ENCODE measurements around the gene FGD3. TPM values are rescaled to one million over a fixed set of nuclear protein-coding genes. Genes with fewer than 3 reads are reported as not detected.

Gene FGD3
- polyA plus RNA-seq, 2 of the 4 experiments (the other 2 are of a cell fraction), result 0.18 to 0.23 TPM

DNA sequence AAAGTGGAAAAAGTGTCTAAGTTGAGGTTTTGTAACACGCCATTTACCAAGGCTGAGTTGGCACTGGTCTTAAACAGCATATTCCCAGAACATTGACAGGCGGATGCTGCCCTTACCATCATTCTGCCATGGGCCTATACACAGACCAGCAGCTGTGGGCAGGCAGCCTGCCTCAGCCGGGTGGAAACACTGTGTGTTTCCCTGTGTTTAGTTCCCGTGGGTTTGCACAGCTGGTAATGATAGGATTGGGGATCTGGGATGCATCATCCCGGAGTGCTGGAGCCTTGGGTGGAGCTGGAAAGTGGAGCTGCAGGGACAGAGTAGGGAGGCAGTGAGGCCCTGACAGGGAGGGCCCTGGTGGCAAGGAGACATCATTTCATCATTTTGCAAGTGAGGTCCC, 5.5 kb upstream of the FGD3 start:
- DNase-seq (ENCODE audit: low read depth in 1 of 2, low spot score in 1 of 2), result no peak
- Histone ChIP-seq H3K4me2 (no peak overlapping the region), H3K4me1 (no peaks in the 10 kb centered on the region), H3K4me3 (no peak overlapping the region), H3K9me3 (no peaks in the 10 kb centered on the region), H3K27ac (no peak overlapping the region)
- POLR2A ChIA-PET, result no interaction called here
- ATAC-seq, result no peak
- CTCF ChIA-PET, result no interaction called here
- no peak for TF ChIP-seq EHMT2 (IDR thresholded peaks at IDR 0.05; ENCODE audit: low read depth)
- no peak for TF ChIP-seq ZC3H11A (IDR thresholded peaks at IDR 0.05)
- no peak for TF ChIP-seq NFE2L2 (conservative IDR thresholded peaks at IDR 0.05; ENCODE audit: low read length)
- TF ChIP-seq, protein P1, sequence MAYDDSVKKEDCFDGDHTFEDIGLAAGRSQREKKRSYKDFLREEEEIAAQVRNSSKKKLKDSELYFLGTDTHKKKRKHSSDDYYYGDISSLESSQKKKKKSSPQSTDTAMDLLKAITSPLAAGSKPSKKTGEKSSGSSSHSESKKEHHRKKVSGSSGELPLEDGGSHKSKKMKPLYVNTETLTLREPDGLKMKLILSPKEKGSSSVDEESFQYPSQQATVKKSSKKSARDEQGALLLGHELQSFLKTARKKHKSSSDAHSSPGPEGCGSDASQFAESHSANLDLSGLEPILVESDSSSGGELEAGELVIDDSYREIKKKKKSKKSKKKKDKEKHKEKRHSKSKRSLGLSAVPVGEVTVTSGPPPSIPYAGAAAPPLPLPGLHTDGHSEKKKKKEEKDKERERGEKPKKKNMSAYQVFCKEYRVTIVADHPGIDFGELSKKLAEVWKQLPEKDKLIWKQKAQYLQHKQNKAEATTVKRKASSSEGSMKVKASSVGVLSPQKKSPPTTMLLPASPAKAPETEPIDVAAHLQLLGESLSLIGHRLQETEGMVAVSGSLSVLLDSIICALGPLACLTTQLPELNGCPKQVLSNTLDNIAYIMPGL (CRISPR knock-in tag; IDR thresholded peaks at IDR 0.05; ENCODE audit: borderline replicate concordance), result no peak
- TF ChIP-seq, protein P2, sequence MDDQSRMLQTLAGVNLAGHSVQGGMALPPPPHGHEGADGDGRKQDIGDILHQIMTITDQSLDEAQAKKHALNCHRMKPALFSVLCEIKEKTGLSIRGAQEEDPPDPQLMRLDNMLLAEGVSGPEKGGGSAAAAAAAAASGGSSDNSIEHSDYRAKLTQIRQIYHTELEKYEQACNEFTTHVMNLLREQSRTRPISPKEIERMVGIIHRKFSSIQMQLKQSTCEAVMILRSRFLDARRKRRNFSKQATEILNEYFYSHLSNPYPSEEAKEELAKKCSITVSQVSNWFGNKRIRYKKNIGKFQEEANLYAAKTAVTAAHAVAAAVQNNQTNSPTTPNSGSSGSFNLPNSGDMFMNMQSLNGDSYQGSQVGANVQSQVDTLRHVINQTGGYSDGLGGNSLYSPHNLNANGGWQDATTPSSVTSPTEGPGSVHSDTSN (IDR thresholded peaks at IDR 0.05), result no peak
- TF ChIP-seq RFX5 (IDR thresholded peaks at IDR 0.05), result no peak
- TF ChIP-seq FOSL2 (IDR thresholded peaks at IDR 0.05), result no peak
- TF ChIP-seq FOSL2 (CRISPR knock-in tag; IDR thresholded peaks at IDR 0.05), result no peak
- no peak for TF ChIP-seq ZNF302 (CRISPR knock-in tag; IDR thresholded peaks at IDR 0.05)
- TF ChIP-seq, protein P3, sequence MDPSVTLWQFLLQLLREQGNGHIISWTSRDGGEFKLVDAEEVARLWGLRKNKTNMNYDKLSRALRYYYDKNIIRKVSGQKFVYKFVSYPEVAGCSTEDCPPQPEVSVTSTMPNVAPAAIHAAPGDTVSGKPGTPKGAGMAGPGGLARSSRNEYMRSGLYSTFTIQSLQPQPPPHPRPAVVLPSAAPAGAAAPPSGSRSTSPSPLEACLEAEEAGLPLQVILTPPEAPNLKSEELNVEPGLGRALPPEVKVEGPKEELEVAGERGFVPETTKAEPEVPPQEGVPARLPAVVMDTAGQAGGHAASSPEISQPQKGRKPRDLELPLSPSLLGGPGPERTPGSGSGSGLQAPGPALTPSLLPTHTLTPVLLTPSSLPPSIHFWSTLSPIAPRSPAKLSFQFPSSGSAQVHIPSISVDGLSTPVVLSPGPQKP (IDR thresholded peaks at IDR 0.05; ENCODE audit: low read depth, low read length), result no peak
- no peak for TF ChIP-seq JUN (IDR thresholded peaks at IDR 0.05)
- TF ChIP-seq EHF (CRISPR knock-in tag; IDR thresholded peaks at IDR 0.05), result no peak
- no peak for TF ChIP-seq CHD2 (IDR thresholded peaks at IDR 0.05; ENCODE audit: low read length, partially characterized antibody)
- WGBS (ENCODE audit: missing lambda C conversion rate), result 55% methylated on average over 5 of the region's 5 CpGs
- FAIRE-seq, result no peak

DNA sequence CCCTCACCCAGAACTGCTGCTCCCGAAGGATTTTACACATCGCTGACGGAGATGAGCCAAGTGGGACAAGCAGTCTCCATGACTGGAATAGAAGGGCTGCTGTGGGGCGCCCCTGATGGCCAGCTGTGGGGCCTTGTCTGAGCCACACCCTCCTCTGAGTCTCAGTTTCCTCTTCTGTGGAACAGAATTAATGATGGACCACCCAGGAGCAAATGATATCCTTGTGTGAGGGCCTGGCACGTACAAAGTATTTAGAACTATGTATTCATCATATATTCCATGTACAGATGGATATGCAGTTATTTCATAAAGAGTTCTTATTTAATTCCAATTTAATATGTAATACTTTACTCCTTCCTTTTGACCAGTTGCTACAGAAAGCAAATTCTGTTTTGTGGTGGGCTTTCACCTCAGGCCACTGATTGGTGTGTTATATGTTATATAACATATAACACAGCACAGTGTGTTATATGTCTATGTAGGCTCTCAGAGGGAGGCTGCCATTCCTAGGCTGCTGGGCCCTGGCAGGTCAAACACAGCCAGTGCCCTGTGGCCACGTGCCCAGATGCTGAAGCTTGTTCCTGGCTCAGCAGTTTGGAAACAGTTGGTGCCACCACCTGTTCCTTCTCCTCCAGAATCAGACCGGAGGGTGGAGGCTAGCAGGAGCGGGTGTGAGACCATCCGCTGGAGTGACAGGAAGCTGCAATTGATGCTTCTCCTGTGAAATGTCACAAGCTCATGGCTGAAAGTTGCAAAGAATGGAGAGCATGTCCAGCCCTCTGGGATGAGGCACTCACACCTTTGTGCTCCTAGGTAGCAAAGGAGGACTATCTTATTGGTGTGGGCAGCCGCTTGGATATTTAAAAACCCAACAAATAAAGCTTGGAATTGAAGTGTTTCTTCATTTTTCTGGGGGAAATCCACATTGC, 4.4 kb upstream of the FGD3 start:
- POLR2A ChIA-PET, result no interaction called here
- CTCF ChIA-PET, result interaction anchor here (0.8 kb wide), 1 partner anchor 15 kb away, joined by 3 read pairs; no protein-coding TSS in a partner anchor
- no peak for ATAC-seq

More for the DNA sequence above, 4.4 kb upstream of the FGD3 start:
- Histone ChIP-seq H3K27ac (no peak overlapping the region), H3K4me1 (no peaks in the 10 kb centered on the region), H3K9me3 (no peaks in the 10 kb centered on the region), H3K4me3 (no peak overlapping the region), H3K4me2 (no peak overlapping the region)
- no peak for DNase-seq (ENCODE audit: low read depth in 1 of 2, low spot score in 1 of 2)
- FAIRE-seq, result no peak
- TF ChIP-seq CBX2 (IDR thresholded peaks at IDR 0.05; ENCODE audit: borderline replicate concordance, low read depth), result no peak
- TF ChIP-seq PHF8 (IDR thresholded peaks at IDR 0.05; ENCODE audit: borderline replicate concordance, low read depth), result no peak
- TF ChIP-seq, protein P4, sequence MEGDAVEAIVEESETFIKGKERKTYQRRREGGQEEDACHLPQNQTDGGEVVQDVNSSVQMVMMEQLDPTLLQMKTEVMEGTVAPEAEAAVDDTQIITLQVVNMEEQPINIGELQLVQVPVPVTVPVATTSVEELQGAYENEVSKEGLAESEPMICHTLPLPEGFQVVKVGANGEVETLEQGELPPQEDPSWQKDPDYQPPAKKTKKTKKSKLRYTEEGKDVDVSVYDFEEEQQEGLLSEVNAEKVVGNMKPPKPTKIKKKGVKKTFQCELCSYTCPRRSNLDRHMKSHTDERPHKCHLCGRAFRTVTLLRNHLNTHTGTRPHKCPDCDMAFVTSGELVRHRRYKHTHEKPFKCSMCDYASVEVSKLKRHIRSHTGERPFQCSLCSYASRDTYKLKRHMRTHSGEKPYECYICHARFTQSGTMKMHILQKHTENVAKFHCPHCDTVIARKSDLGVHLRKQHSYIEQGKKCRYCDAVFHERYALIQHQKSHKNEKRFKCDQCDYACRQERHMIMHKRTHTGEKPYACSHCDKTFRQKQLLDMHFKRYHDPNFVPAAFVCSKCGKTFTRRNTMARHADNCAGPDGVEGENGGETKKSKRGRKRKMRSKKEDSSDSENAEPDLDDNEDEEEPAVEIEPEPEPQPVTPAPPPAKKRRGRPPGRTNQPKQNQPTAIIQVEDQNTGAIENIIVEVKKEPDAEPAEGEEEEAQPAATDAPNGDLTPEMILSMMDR (IDR thresholded peaks at IDR 0.05), result no peak
- TF ChIP-seq HOXB5 (CRISPR knock-in tag; IDR thresholded peaks at IDR 0.05), result no peak
- WGBS (ENCODE audit: missing lambda C conversion rate), result 69% methylated on average over 9 of the region's 10 CpGs

All from A549 (cell line).